ENCODE data around the gene RAD51B.

Gene RAD51B

GRCh38 chr14:68686205-68686465, 866.6 kb downstream of the RAD51B start:
- no peak for DNase-seq (ENCODE audit: low spot score)
- TF ChIP-seq CTCF (IDR thresholded peaks at IDR 0.05; ENCODE audit: extremely low read depth, missing control alignments): no peak

- no peak for DNase-seq (ENCODE audit: low spot score)
- TF ChIP-seq CTCF (IDR thresholded peaks at IDR 0.05; ENCODE audit: extremely low read depth, missing control alignments): no peak
These were observed 867.1 kb downstream of the RAD51B start for GRCh38 chr14:68686724-68687123.

- DNase-seq (ENCODE audit: low spot score): no peak
- no peak for TF ChIP-seq CTCF (IDR thresholded peaks at IDR 0.05; ENCODE audit: extremely low read depth, missing control alignments)
These were observed 868.2 kb downstream of the RAD51B start for GRCh38 chr14:68687746-68688145.

- DNase-seq (ENCODE audit: low spot score): no peak
- TF ChIP-seq CTCF (IDR thresholded peaks at IDR 0.05; ENCODE audit: extremely low read depth, missing control alignments): no peak
These were observed 869.3 kb downstream of the RAD51B start for GRCh38 chr14:68688872-68689371.

GRCh38 chr14:68689511-68689910, 869.9 kb downstream of the RAD51B start:
- no peak for TF ChIP-seq CTCF (IDR thresholded peaks at IDR 0.05; ENCODE audit: extremely low read depth, missing control alignments)
- DNase-seq (ENCODE audit: low spot score): no peak

- DNase-seq (ENCODE audit: low spot score): no peak
- TF ChIP-seq CTCF (IDR thresholded peaks at IDR 0.05; ENCODE audit: extremely low read depth, missing control alignments): no peak
These were observed 870.7 kb downstream of the RAD51B start for GRCh38 chr14:68690089-68690958.

- TF ChIP-seq CTCF (IDR thresholded peaks at IDR 0.05; ENCODE audit: extremely low read depth, missing control alignments): no peak
- DNase-seq (ENCODE audit: low spot score): no peak
These were observed 871.6 kb downstream of the RAD51B start for GRCh38 chr14:68691031-68691791.

All from GM20000 (cell line).